Naive B cell (primary cell): ENCODE results near the gene ZNF672. TPM values are rescaled to one million over a fixed set of nuclear protein-coding genes. Genes with fewer than 3 reads are reported as not detected.
"Not testable (repeated sequence)": the region's sequence is repeated elsewhere in the genome, so short reads cannot be mapped to it uniquely, and the experiment has no call there.

ENCODE experiments used
- ATAC-seq, 2 donors: fragments of 150-1000 bp; cut with Tn5 transposase; 2 replicates each; pipeline ENCODE4 v1.10.0; 2021; ENCODE audit warnings: low read depth in 2 of 2, mild to moderate bottlenecking in 2 of 2, moderate library complexity in 2 of 2
- DNase-seq: peaks from one replicate; pipeline ENCODE4 v3.0.0; 2022
- H3K27ac Mint-ChIP-seq, 6 donors: one replicate each; pipeline ENCODE4 v1.8.0; 2020 to 2022; ENCODE audit warnings: mild to moderate bottlenecking in 6 of 6, mixed read lengths in 6 of 6, moderate library complexity in 5 of 6, inconsistent platforms in 2 of 6
- H3K27me3 Mint-ChIP-seq, 3 donors: one replicate each; pipeline ENCODE4 v1.8.0; 2021 to 2022; ENCODE audit warnings: mixed read lengths in 3 of 3, mild to moderate bottlenecking in 1 of 3
- H3K36me3 Mint-ChIP-seq, 2 donors: one replicate each; pipeline ENCODE4 v1.8.0; 2020 to 2022; ENCODE audit warnings: mixed read lengths in 2 of 2, inconsistent platforms in 1 of 2, mild to moderate bottlenecking in 1 of 2
- H3K4me1 Mint-ChIP-seq, 3 donors: one replicate each; pipeline ENCODE4 v1.8.0; 2020 to 2022; ENCODE audit warnings: mixed read lengths in 3 of 3, inconsistent platforms in 1 of 3, mild to moderate bottlenecking in 1 of 3, moderate library complexity in 1 of 3
- H3K4me3 Mint-ChIP-seq, 8 donors: one replicate each; pipeline ENCODE4 v1.8.0; 2020 to 2022; ENCODE audit warnings: mild to moderate bottlenecking in 8 of 8, mixed read lengths in 8 of 8, moderate library complexity in 8 of 8, inconsistent platforms in 2 of 8
- H3K9me3 Mint-ChIP-seq, 7 donors: one replicate each; pipeline ENCODE4 v1.8.0; 2020 to 2022; ENCODE audit warnings: mixed read lengths in 7 of 7, mild to moderate bottlenecking in 5 of 7, inconsistent platforms in 2 of 7, moderate library complexity in 1 of 7
- polyA plus RNA-seq, 6 donors: library from polyadenylated mRNA; unstranded; fragments of 300-500 nt; fragmentation: Illumina TruSeq; gene quantifications; one replicate each; pipeline ENCODE4 v1.2.3, GENCODE V29; 2021; ENCODE audit warnings: low read depth in 6 of 6

Gene ZNF672
- 10 to 100 TPM; 31.7 to 61.5 (median 41.1) TPM for polyA plus RNA-seq

GRCh38 chr1:248837781-248838356, at the start of gene ZNF672:
TSS of gene ZNF672 (plus strand) at chr1:248838224. CDS start at chr1:248847275, 9,051 bp downstream.
- Mint-ChIP-seq H3K4me1 (peaks cover 21 to 36% (median 31%) of the 10 kb centered on the region in 3 donors), H3K27ac (peak within 1 kb of the TSS in 3 of 6 donors; percentile 99 to 100 (median 99)), H3K4me3 (no peak within 1 kb of the TSS), H3K36me3 (no peaks in the 10 kb centered on the region), H3K9me3 (no peaks in the 10 kb centered on the region), H3K27me3 (no peaks in the 10 kb centered on the region)
- DNase-seq (peak; percentile 93), ATAC-seq (peak; percentile 73 to 74)

GRCh38 chr1:248788327-248788726, 49.7 kb upstream of the ZNF672 start:
- peak overlapping the region in 1 of 8 donors; percentile 16 for H3K4me3 Mint-ChIP-seq
- DNase-seq, result no peak
- H3K9me3 Mint-ChIP-seq, result peaks cover 0 to 7% (median 0%) of the 10 kb centered on the region in 7 donors
- ATAC-seq, result no peak
- H3K27me3 Mint-ChIP-seq, result no peaks in the 10 kb centered on the region
- peaks cover 44 to 78% (median 55%) of the 10 kb centered on the region in 3 donors for H3K4me1 Mint-ChIP-seq
- peak overlapping the region in 3 of 6 donors; percentile 12 to 65 (median 49) for H3K27ac Mint-ChIP-seq
- H3K36me3 Mint-ChIP-seq, result no peaks in the 10 kb centered on the region

GRCh38 chr1:248789337-248789736, 48.7 kb upstream of the ZNF672 start:
- peaks cover 47 to 79% (median 55%) of the 10 kb centered on the region in 3 donors for H3K4me1 Mint-ChIP-seq
- H3K36me3 Mint-ChIP-seq, H3K4me3 Mint-ChIP-seq, ATAC-seq, DNase-seq, H3K27me3 Mint-ChIP-seq: not testable (repeated sequence)
- peaks cover 2 to 15% (median 7%) of the 10 kb centered on the region in 7 donors for H3K9me3 Mint-ChIP-seq
- peak overlapping the region in 2 of 6 donors; percentile 43 to 66 for H3K27ac Mint-ChIP-seq

- Mint-ChIP-seq H3K27ac (peak overlapping the region in 5 of 6 donors; percentile 41 to 87 (median 81)), H3K27me3 (no peaks in the 10 kb centered on the region), H3K4me3 (peak overlapping the region in 2 of 8 donors; percentile 25 to 56), H3K4me1 (peaks cover 49 to 83% (median 59%) of the 10 kb centered on the region in 3 donors), H3K36me3 (peaks cover 12 to 17% of the 10 kb centered on the region in 2 donors), H3K9me3 (peaks cover 4 to 24% (median 10%) of the 10 kb centered on the region in 7 donors)
- ATAC-seq, result no peak
- DNase-seq, result no peak
Measured at GRCh38 chr1:248790456-248790855, 47.6 kb upstream of the ZNF672 start.

- peak overlapping the region in 1 of 8 donors; percentile 24 for H3K4me3 Mint-ChIP-seq
- H3K27me3 Mint-ChIP-seq, result no peaks in the 10 kb centered on the region
- H3K36me3 Mint-ChIP-seq, result peaks cover 13 to 23% of the 10 kb centered on the region in 2 donors
- peaks cover 6 to 29% (median 14%) of the 10 kb centered on the region in 7 donors for H3K9me3 Mint-ChIP-seq
- ATAC-seq (no peak), DNase-seq (no peak)
- peaks cover 50 to 80% (median 59%) of the 10 kb centered on the region in 3 donors for H3K4me1 Mint-ChIP-seq
- H3K27ac Mint-ChIP-seq, result peak overlapping the region; percentile 41 to 87 (median 80)
Measured at GRCh38 chr1:248791010-248791409, 47.0 kb upstream of the ZNF672 start.

GRCh38 chr1:248792342-248792741, 45.7 kb upstream of the ZNF672 start:
- DNase-seq, result peak; percentile 62
- Mint-ChIP-seq H3K9me3 (peaks cover 6 to 40% (median 20%) of the 10 kb centered on the region in 7 donors), H3K4me3 (peak overlapping the region in 7 of 8 donors; percentile 29 to 87 (median 69)), H3K36me3 (peaks cover 15 to 30% of the 10 kb centered on the region in 2 donors), H3K27ac (peak overlapping the region; percentile 84 to 96 (median 94)), H3K27me3 (no peaks in the 10 kb centered on the region), H3K4me1 (peaks cover 48 to 69% (median 50%) of the 10 kb centered on the region in 3 donors)
- peak; percentile 96 to 98 for ATAC-seq

GRCh38 chr1:248793592-248793991, 44.4 kb upstream of the ZNF672 start:
- no peak for DNase-seq
- Mint-ChIP-seq H3K4me1 (peaks cover 46 to 61% (median 52%) of the 10 kb centered on the region in 3 donors), H3K27me3 (no peaks in the 10 kb centered on the region), H3K27ac (peak overlapping the region; percentile 77 to 95 (median 90)), H3K36me3 (peaks cover 15 to 39% of the 10 kb centered on the region in 2 donors), H3K4me3 (peak overlapping the region in 5 of 8 donors; percentile 20 to 79 (median 59)), H3K9me3 (peaks cover 6 to 49% (median 28%) of the 10 kb centered on the region in 7 donors)
- no peak for ATAC-seq

- Mint-ChIP-seq H3K4me3 (peak overlapping the region in 3 of 8 donors; percentile 35 to 65 (median 36)), H3K36me3 (peaks cover 15 to 44% of the 10 kb centered on the region in 2 donors), H3K27ac (peak overlapping the region in 3 of 6 donors; percentile 33 to 69 (median 68)), H3K9me3 (peaks cover 6 to 49% (median 30%) of the 10 kb centered on the region in 7 donors), H3K4me1 (peaks cover 50 to 64% (median 50%) of the 10 kb centered on the region in 3 donors)
- not testable (repeated sequence) for H3K27me3 Mint-ChIP-seq, ATAC-seq, DNase-seq
Measured at GRCh38 chr1:248794663-248795062, 43.4 kb upstream of the ZNF672 start.

- DNase-seq (no peak), ATAC-seq (no peak)
- Mint-ChIP-seq H3K4me1 (peaks cover 38 to 55% (median 48%) of the 10 kb centered on the region in 3 donors), H3K36me3 (peaks cover 15 to 63% of the 10 kb centered on the region in 2 donors), H3K4me3 (no peak overlapping the region), H3K27me3 (no peaks in the 10 kb centered on the region), H3K9me3 (peaks cover 15 to 71% (median 42%) of the 10 kb centered on the region in 7 donors), H3K27ac (no peak overlapping the region)
Measured at GRCh38 chr1:248798791-248799190, 39.2 kb upstream of the ZNF672 start.

GRCh38 chr1:248800459-248800858, 37.6 kb upstream of the ZNF672 start:
- no peaks in the 10 kb centered on the region for H3K27me3 Mint-ChIP-seq
- H3K27ac Mint-ChIP-seq, result peak overlapping the region in 5 of 6 donors; percentile 13 to 96 (median 52)
- peak overlapping the region in 7 of 8 donors; percentile 51 to 77 (median 63) for H3K4me3 Mint-ChIP-seq
- DNase-seq (no peak), ATAC-seq (no peak)
- peaks cover 42 to 58% (median 53%) of the 10 kb centered on the region in 3 donors for H3K4me1 Mint-ChIP-seq
- H3K36me3 Mint-ChIP-seq, result peaks cover 6 to 53% of the 10 kb centered on the region in 2 donors
- H3K9me3 Mint-ChIP-seq, result peaks cover 12 to 65% (median 43%) of the 10 kb centered on the region in 7 donors

GRCh38 chr1:248802454-248802853, 35.6 kb upstream of the ZNF672 start:
- Mint-ChIP-seq H3K4me3 (no peak overlapping the region), H3K36me3 (peaks cover 3 to 39% of the 10 kb centered on the region in 2 donors), H3K27ac (peak overlapping the region in 1 of 6 donors; percentile 41), H3K27me3 (no peaks in the 10 kb centered on the region), H3K4me1 (peaks cover 44 to 73% (median 64%) of the 10 kb centered on the region in 3 donors), H3K9me3 (peaks cover 7 to 48% (median 36%) of the 10 kb centered on the region in 7 donors)
- ATAC-seq, result no peak
- DNase-seq, result no peak

GRCh38 chr1:248803501-248803900, 34.5 kb upstream of the ZNF672 start:
- H3K4me3 Mint-ChIP-seq, result peak overlapping the region; percentile 55 to 92 (median 76)
- H3K27ac Mint-ChIP-seq, result peak overlapping the region; percentile 67 to 98 (median 90)
- H3K36me3 Mint-ChIP-seq, result peaks cover 3 to 32% of the 10 kb centered on the region in 2 donors
- H3K9me3 Mint-ChIP-seq, result peaks cover 7 to 38% (median 29%) of the 10 kb centered on the region in 7 donors
- not testable (repeated sequence) for DNase-seq, ATAC-seq, H3K27me3 Mint-ChIP-seq
- H3K4me1 Mint-ChIP-seq, result peaks cover 43 to 75% (median 65%) of the 10 kb centered on the region in 3 donors

- Mint-ChIP-seq H3K9me3 (peaks cover 7 to 36% (median 26%) of the 10 kb centered on the region in 7 donors), H3K4me3 (peak overlapping the region; percentile 55 to 92 (median 90)), H3K27ac (peak overlapping the region; percentile 67 to 98 (median 94)), H3K36me3 (peaks cover 3 to 26% of the 10 kb centered on the region in 2 donors), H3K4me1 (peaks cover 43 to 69% (median 66%) of the 10 kb centered on the region in 3 donors), H3K27me3 (no peaks in the 10 kb centered on the region)
- ATAC-seq (peak; percentile 97 to 98), DNase-seq (peak; percentile 80)
Measured at GRCh38 chr1:248804771-248805681, 33.0 kb upstream of the ZNF672 start.
